Mucosa of rectum (tissue), 2 donors: ENCODE measurements around the gene ZNF746.

Experiments
- H3K27ac ChIP-seq, 2 donors: one replicate each; pipeline ENCODE4 v1.7.0; 2013; ENCODE audit warnings: inconsistent platforms in 2 of 2, low read depth in 2 of 2, low read length in 2 of 2
- H3K27me3 ChIP-seq, 2 donors: one replicate each; pipeline ENCODE4 v1.7.0; 2013; ENCODE audit warnings: low read length in 2 of 2; ENCODE audit not compliant: control insufficient read depth in 2 of 2, insufficient read depth in 2 of 2
- H3K36me3 ChIP-seq, 2 donors: one replicate each; pipeline ENCODE4 v1.7.0; 2013; ENCODE audit warnings: low read length in 2 of 2; ENCODE audit not compliant: control insufficient read depth in 2 of 2, insufficient read depth in 2 of 2
- H3K4me1 ChIP-seq, 2 donors: one replicate each; pipeline ENCODE4 v1.7.0; 2013; ENCODE audit warnings: low read length in 2 of 2, mild to moderate bottlenecking in 1 of 2; ENCODE audit not compliant: control insufficient read depth in 2 of 2, insufficient read depth in 2 of 2
- H3K4me3 ChIP-seq, 2 donors: one replicate each; pipeline ENCODE4 v1.7.0; 2013; ENCODE audit warnings: low read length in 2 of 2
- H3K9ac ChIP-seq, 2 donors: one replicate each; pipeline ENCODE4 v1.7.0; 2013; ENCODE audit warnings: low read length in 2 of 2, low read depth in 1 of 2, mild to moderate bottlenecking in 1 of 2
- H3K9me3 ChIP-seq, 2 donors: one replicate each; pipeline ENCODE4 v1.7.0; 2013; ENCODE audit warnings: low read length in 2 of 2; ENCODE audit not compliant: control insufficient read depth in 2 of 2
- donor health status: healthy.
- donor health status: Normal muscosa, but diverticular disease.

Gene ZNF746

DNA sequence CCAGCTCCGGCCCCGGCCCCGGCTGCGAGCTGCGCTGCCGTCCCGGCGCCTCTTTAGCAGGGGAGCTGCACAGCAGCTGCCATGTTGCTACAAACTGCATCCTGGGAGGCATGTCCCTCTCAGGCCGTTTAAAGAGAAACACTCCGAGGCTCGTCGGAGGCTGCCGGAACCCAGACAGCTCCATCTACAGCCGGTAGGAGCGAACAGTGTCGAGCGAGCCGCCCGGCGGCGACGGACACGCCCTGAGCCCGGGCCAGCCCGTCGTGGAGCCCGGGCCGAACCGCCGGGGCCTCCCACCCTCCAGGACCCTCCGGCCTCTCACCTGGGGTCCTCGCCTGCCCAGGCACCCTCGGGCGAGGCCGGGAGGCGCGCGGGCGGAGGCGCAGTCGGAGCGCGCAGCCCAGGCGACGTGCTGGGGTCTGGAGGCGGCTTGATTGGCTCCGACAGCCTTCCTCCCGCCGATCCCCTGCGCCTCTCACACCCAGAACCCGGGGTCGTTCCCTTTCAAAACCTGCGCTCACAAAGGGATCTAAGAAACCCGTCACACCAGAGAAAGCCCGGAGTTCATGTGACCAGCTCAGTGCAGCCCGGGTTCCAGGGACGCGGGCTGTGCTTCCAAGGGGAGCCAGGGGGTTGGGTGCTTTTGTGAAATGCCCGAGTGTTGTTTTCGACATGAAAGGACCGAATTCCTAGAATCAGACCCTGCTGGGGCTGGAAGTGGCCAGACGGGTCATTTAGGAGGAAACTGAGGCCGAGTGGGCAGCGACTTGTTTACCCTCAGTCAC lies 36.9 kb downstream of the ZNF746 start, which contains the start of gene ZNF777:
ZNF777 (minus strand) TSS at position 570 of the 785 bp plus-strand sequence. CDS start 5,040 bp downstream, outside the sequence.
- peaks cover 0 to 3% of the 10 kb centered on the region in 2 donors for H3K27me3 ChIP-seq
- peak within 1 kb of the TSS; percentile 65 to 71 for H3K4me3 ChIP-seq
- H3K27ac ChIP-seq: peak within 1 kb of the TSS; percentile 30 to 58
- no peaks in the 10 kb centered on the region for H3K9me3 ChIP-seq
- H3K9ac ChIP-seq: peak within 1 kb of the TSS; percentile 79 to 84
- H3K36me3 ChIP-seq: peaks cover 1 to 3% of the 10 kb centered on the region in 2 donors
- H3K4me1 ChIP-seq: peaks cover 6 to 7% of the 10 kb centered on the region in 2 donors

DNA sequence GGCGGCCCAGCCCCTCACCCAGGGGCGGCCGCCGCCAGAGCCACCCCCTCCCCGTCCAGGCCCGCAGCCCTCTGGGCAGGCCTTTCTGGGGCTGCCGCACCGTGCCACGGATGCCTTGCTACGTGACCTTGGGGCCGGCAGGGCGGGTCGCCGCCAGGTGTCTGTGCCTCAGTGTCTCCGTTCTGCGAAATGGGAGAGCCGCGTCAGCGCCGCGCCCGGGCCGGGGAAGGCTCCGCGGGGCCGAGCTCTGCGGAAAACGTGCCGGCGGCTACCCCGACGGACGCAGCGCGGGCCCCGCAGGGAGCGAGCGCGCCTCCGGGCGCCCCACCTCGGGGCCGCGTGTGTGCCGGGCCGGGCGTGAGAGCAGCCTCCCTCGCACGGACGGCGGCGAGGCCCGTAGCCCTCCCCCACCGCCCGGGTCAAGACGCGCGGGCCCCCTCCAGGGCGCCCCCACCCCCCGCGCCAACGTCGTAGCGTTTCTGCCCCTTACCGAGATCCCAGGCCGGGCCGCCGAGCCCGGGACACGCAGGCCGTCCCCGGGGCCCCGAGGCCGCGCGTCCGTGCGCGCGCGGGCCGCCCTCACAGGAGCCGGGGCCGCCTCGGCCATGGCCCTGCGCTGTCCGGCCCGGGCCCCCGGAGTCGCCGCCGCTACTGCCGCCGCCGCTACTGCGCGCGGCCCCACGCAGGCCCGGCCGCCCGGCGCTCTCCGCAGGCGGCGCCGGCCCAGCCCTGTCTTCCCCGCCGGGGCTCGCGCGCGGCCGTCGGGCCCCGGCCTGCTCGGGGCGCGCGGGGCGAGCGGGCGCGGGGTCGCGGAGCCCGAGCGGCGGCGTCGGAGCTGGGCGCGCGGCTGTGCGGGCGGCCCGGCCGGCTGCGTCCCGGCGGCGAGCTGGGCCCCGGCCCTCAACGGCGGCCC lies 37.8 kb downstream of the ZNF746 start:
- peaks cover 0 to 3% of the 10 kb centered on the region in 2 donors for H3K27me3 ChIP-seq
- H3K4me1 ChIP-seq: peaks cover 6 to 7% of the 10 kb centered on the region in 2 donors
- peaks cover 10 to 12% of the 10 kb centered on the region in 2 donors for H3K36me3 ChIP-seq
- H3K9ac ChIP-seq: peak overlapping the region in 1 of 2 donors; percentile 84
- no peak overlapping the region for H3K27ac ChIP-seq
- H3K9me3 ChIP-seq: no peaks in the 10 kb centered on the region
- H3K4me3 ChIP-seq: peak overlapping the region; percentile 65 to 71

DNA sequence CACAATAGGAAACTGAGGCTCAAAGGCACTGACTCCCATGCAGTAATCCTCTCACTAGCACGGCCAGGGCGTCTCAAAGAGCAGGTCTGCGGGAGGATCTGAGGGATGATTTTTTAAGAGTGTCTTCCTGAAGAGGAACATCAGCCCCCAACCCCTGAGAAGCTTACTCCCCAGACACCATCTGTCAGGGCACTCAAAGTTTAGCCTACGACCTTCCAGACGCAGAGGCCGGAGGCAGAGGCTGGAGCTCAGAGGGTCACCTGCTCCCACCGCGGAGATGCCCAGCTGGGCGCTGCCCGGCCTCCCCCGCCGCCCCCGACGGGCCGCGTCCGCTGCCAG lies 38.4 kb downstream of the ZNF746 start:
- Histone ChIP-seq H3K4me3 (peak overlapping the region; percentile 55 to 62), H3K27me3 (peaks cover 0 to 3% of the 10 kb centered on the region in 2 donors), H3K9me3 (no peaks in the 10 kb centered on the region), H3K36me3 (peaks cover 15 to 18% of the 10 kb centered on the region in 2 donors), H3K4me1 (peaks cover 6 to 7% of the 10 kb centered on the region in 2 donors), H3K9ac (peak overlapping the region in 1 of 2 donors; percentile 34), H3K27ac (no peak overlapping the region)

GRCh38 chr7:149458235-149458634 lies 39.4 kb downstream of the ZNF746 start:
- Histone ChIP-seq H3K9ac (no peak overlapping the region), H3K4me3 (no peak overlapping the region), H3K9me3 (no peaks in the 10 kb centered on the region), H3K4me1 (peaks cover 6 to 7% of the 10 kb centered on the region in 2 donors), H3K27ac (no peak overlapping the region), H3K27me3 (peaks cover 0 to 3% of the 10 kb centered on the region in 2 donors), H3K36me3 (peaks cover 23 to 27% of the 10 kb centered on the region in 2 donors)

DNA sequence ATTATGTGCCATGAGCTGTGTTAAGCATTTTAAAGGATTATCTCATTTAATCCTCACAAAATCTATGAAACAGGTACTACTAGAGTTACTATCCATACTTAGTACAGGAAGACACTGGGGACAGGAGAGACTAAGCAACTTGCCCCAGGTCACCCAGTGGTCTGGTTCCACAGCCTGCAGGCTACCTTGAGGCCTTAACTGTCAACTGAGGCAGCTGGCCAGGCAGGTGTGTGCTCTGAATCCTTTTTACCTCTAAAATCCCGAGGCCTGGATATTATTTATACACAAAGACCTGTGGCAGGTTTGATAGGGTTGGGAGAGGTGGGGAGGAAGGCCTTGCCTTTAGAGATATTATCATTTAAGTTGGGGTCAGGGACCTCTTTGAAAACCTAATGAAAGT lies 39.8 kb downstream of the ZNF746 start:
- peaks cover 6 to 7% of the 10 kb centered on the region in 2 donors for H3K4me1 ChIP-seq
- H3K9me3 ChIP-seq: no peaks in the 10 kb centered on the region
- H3K4me3 ChIP-seq: no peak overlapping the region
- H3K27me3 ChIP-seq: peaks cover 0 to 3% of the 10 kb centered on the region in 2 donors
- no peak overlapping the region for H3K27ac ChIP-seq
- H3K36me3 ChIP-seq: peaks cover 26 to 31% of the 10 kb centered on the region in 2 donors
- no peak overlapping the region for H3K9ac ChIP-seq

GRCh38 chr7:149456506-149457421 lies 40.8 kb downstream of the ZNF746 start:
- Histone ChIP-seq H3K27me3 (no peaks in the 10 kb centered on the region), H3K9me3 (no peaks in the 10 kb centered on the region), H3K27ac (no peak overlapping the region), H3K4me3 (no peak overlapping the region), H3K4me1 (peaks cover 6 to 7% of the 10 kb centered on the region in 2 donors), H3K36me3 (peaks cover 27 to 34% of the 10 kb centered on the region in 2 donors), H3K9ac (no peak overlapping the region)

GRCh38 chr7:149455175-149455950 lies 42.2 kb downstream of the ZNF746 start:
- Histone ChIP-seq H3K27ac (no peak overlapping the region), H3K27me3 (no peaks in the 10 kb centered on the region), H3K9ac (no peak overlapping the region), H3K36me3 (peaks cover 35 to 43% of the 10 kb centered on the region in 2 donors), H3K4me1 (peaks cover 6 to 7% of the 10 kb centered on the region in 2 donors), H3K9me3 (no peaks in the 10 kb centered on the region), H3K4me3 (no peak overlapping the region)

GRCh38 chr7:149454750-149455149 lies 42.9 kb downstream of the ZNF746 start:
- Histone ChIP-seq H3K4me3 (no peak overlapping the region), H3K27ac (no peak overlapping the region), H3K27me3 (no peaks in the 10 kb centered on the region), H3K9ac (no peak overlapping the region), H3K36me3 (peaks cover 41 to 49% of the 10 kb centered on the region in 2 donors), H3K4me1 (peaks cover 6 to 7% of the 10 kb centered on the region in 2 donors), H3K9me3 (no peaks in the 10 kb centered on the region)

DNA sequence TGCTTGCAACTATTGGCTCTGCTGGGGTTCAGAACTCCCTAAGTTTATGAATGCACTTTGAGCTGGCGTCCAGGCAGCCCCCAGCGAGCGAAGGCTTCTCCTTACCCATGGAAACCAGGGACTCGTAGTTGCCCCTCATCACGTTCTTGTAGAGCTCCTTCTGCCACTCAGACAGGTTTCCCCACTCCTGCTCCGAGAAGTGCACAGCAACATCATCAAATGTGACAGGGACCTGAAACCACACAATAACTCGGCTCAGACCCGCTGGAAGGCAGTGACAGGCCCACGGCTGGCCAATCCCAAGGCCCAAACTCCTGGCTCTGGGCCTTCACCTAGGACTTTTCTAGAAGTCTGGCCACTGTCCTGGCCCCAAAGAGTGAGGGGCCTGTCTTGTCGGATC lies 43.6 kb downstream of the ZNF746 start:
- peaks cover 2% of the 10 kb centered on the region in 2 donors for H3K4me1 ChIP-seq
- no peak overlapping the region for H3K27ac ChIP-seq
- H3K9ac ChIP-seq: no peak overlapping the region
- H3K36me3 ChIP-seq: peaks cover 48 to 56% of the 10 kb centered on the region in 2 donors
- H3K9me3 ChIP-seq: no peaks in the 10 kb centered on the region
- H3K27me3 ChIP-seq: no peaks in the 10 kb centered on the region
- H3K4me3 ChIP-seq: no peak overlapping the region
